ENCODE data around the gene TEX29.

Gene TEX29

GRCh38 chr13:111344471-111345191, 24.2 kb downstream of the TEX29 start:
- DNase-seq, result peak; percentile 40

GRCh38 chr13:111345682-111346081, 25.2 kb downstream of the TEX29 start:
- DNase-seq, result no peak

- DNase-seq, result no peak
Observed at GRCh38 chr13:111346101-111346680, 25.7 kb downstream of the TEX29 start.

GRCh38 chr13:111347438-111347837, 27.0 kb downstream of the TEX29 start:
- no peak for DNase-seq

GRCh38 chr13:111353508-111353907, 33.1 kb downstream of the TEX29 start:
- DNase-seq, result no peak

- no peak for DNase-seq
Observed at GRCh38 chr13:111354789-111355188, 34.3 kb downstream of the TEX29 start.

- no peak for DNase-seq
Observed at GRCh38 chr13:111356795-111357194, 36.4 kb downstream of the TEX29 start.

GRCh38 chr13:111359237-111359915, 38.9 kb downstream of the TEX29 start:
- peak; percentile 38 for DNase-seq

GRCh38 chr13:111359930-111360329, 39.5 kb downstream of the TEX29 start:
- DNase-seq, result no peak

GRCh38 chr13:111360452-111360851, 40.0 kb downstream of the TEX29 start:
- DNase-seq, result no peak

- no peak for DNase-seq
Observed at GRCh38 chr13:111361046-111361872, 40.8 kb downstream of the TEX29 start.

GRCh38 chr13:111361873-111362648, 41.6 kb downstream of the TEX29 start:
- DNase-seq, result no peak

- no peak for DNase-seq
Observed at GRCh38 chr13:111363121-111363520, 42.7 kb downstream of the TEX29 start.

- DNase-seq, result no peak
Observed at GRCh38 chr13:111363591-111363990, 43.1 kb downstream of the TEX29 start.

- DNase-seq, result no peak
Observed at GRCh38 chr13:111365149-111366005, 44.9 kb downstream of the TEX29 start.

GRCh38 chr13:111367340-111367739, 46.9 kb downstream of the TEX29 start:
- DNase-seq, result no peak

- no peak for DNase-seq
Observed at GRCh38 chr13:111368091-111368490, 47.6 kb downstream of the TEX29 start.

GRCh38 chr13:111370147-111370546, 49.7 kb downstream of the TEX29 start:
- DNase-seq, result no peak

- no peak for DNase-seq
Observed at GRCh38 chr13:111370570-111371535, 50.4 kb downstream of the TEX29 start.

- peak; percentile 2 for DNase-seq
Observed at GRCh38 chr13:111371720-111372119, 51.3 kb downstream of the TEX29 start.
